D341Med (cell line): Measurements from ENCODE around the gene B4GALNT4.
"Not testable (repeated sequence)": the region's sequence is repeated elsewhere in the genome, so short reads cannot be mapped to it uniquely, and the experiment has no call there.

Experiments used
- DNase-seq: peaks from one replicate; pipeline ENCODE4 v3.0.0; 2012; ENCODE audit warnings: low spot score

The B4GALNT4 gene

GRCh38 chr11:375065-376025, 6.0 kb downstream of the B4GALNT4 start:
- DNase-seq, result peak; percentile 27

- DNase-seq, result no peak
Observed at GRCh38 chr11:376531-377173, 7.4 kb downstream of the B4GALNT4 start.

- no peak for DNase-seq
Observed at GRCh38 chr11:377174-377865, 8.0 kb downstream of the B4GALNT4 start.

- DNase-seq, result no peak
Observed at GRCh38 chr11:377883-378500, 8.7 kb downstream of the B4GALNT4 start.

- no peak for DNase-seq
Observed at GRCh38 chr11:379205-380094, 10.2 kb downstream of the B4GALNT4 start.

GRCh38 chr11:380095-380480, 10.8 kb downstream of the B4GALNT4 start:
- DNase-seq, result no peak

GRCh38 chr11:380491-380890, 11.2 kb downstream of the B4GALNT4 start:
- no peak for DNase-seq

- DNase-seq, result no peak
Observed at GRCh38 chr11:380996-381395, 11.7 kb downstream of the B4GALNT4 start.

GRCh38 chr11:381501-382072, 12.3 kb downstream of the B4GALNT4 start:
- DNase-seq, result no peak

GRCh38 chr11:382081-382629, 12.9 kb downstream of the B4GALNT4 start:
- no peak for DNase-seq

- DNase-seq, result no peak
Observed at GRCh38 chr11:383431-383830, 14.1 kb downstream of the B4GALNT4 start.

GRCh38 chr11:384511-384910, 15.2 kb downstream of the B4GALNT4 start:
- no peak for DNase-seq

GRCh38 chr11:385594-386351, 16.5 kb downstream of the B4GALNT4 start:
- DNase-seq, result no peak

- DNase-seq, result no peak
Observed at GRCh38 chr11:386483-386882, 17.2 kb downstream of the B4GALNT4 start.

GRCh38 chr11:387193-387793, 18.0 kb downstream of the B4GALNT4 start:
- no peak for DNase-seq

- not testable (repeated sequence) for DNase-seq
Observed at GRCh38 chr11:389369-389768, 20.1 kb downstream of the B4GALNT4 start.

- DNase-seq, result no peak
Observed at GRCh38 chr11:390175-390574, 20.9 kb downstream of the B4GALNT4 start.

- DNase-seq, result no peak
Observed at GRCh38 chr11:391117-392017, 22.1 kb downstream of the B4GALNT4 start.
